ENCODE results near the gene ABCB11. TPM values are rescaled to one million over a fixed set of nuclear protein-coding genes. Genes with fewer than 3 reads are reported as not detected.

The ABCB11 gene
- total RNA-seq, 1 donor: not detected

- no peak overlapping the region for H2AFZ ChIP-seq (ENCODE audit: low read length)
- H3K27ac ChIP-seq (ENCODE audit: low read depth, low read length): no peak overlapping the region
- TF ChIP-seq CTCF (IDR thresholded peaks at IDR 0.05; ENCODE audit: extremely low read depth, low read depth, low read length): no peak
- H3K27me3 ChIP-seq (ENCODE audit: insufficient read depth, low read length): peaks cover 11% of the 10 kb centered on the region
- no peaks in the 10 kb centered on the region for H3K9me3 ChIP-seq (ENCODE audit: low read depth, low read length)
- no peak for DNase-seq (ENCODE audit: insufficient read length, low spot score, missing footprints)
- no peak overlapping the region for H3K4me2 ChIP-seq (ENCODE audit: insufficient read depth, low read length)
- H3K36me3 ChIP-seq (ENCODE audit: insufficient read depth, low read length): no peaks in the 10 kb centered on the region
- no peaks in the 10 kb centered on the region for H4K20me1 ChIP-seq (ENCODE audit: insufficient read depth, low read length)
- no peaks in the 10 kb centered on the region for H3K79me2 ChIP-seq (ENCODE audit: insufficient read depth, low read length)
- H3K4me1 ChIP-seq (ENCODE audit: insufficient read depth, low read length): no peaks in the 10 kb centered on the region
- H3K4me3 ChIP-seq (ENCODE audit: insufficient read depth, low read length): no peak overlapping the region
These were observed 102.1 kb downstream of the ABCB11 start for GRCh38 chr2:168929031-168929430.

GRCh38 chr2:168928113-168928831 is 102.9 kb downstream of the ABCB11 start:
- Histone ChIP-seq H2AFZ (ENCODE audit: low read length) (no peak overlapping the region), H3K9me3 (ENCODE audit: low read depth, low read length) (no peaks in the 10 kb centered on the region), H3K36me3 (ENCODE audit: insufficient read depth, low read length) (no peaks in the 10 kb centered on the region), H4K20me1 (ENCODE audit: insufficient read depth, low read length) (no peaks in the 10 kb centered on the region), H3K4me3 (ENCODE audit: insufficient read depth, low read length) (no peak overlapping the region), H3K27ac (ENCODE audit: low read depth, low read length) (no peak overlapping the region), H3K4me2 (ENCODE audit: insufficient read depth, low read length) (no peak overlapping the region), H3K27me3 (ENCODE audit: insufficient read depth, low read length) (peaks cover 11% of the 10 kb centered on the region), H3K4me1 (ENCODE audit: insufficient read depth, low read length) (no peaks in the 10 kb centered on the region), H3K79me2 (ENCODE audit: insufficient read depth, low read length) (no peaks in the 10 kb centered on the region)
- no peak for DNase-seq (ENCODE audit: insufficient read length, low spot score, missing footprints)
- TF ChIP-seq CTCF (IDR thresholded peaks at IDR 0.05; ENCODE audit: extremely low read depth, low read depth, low read length): no peak

GRCh38 chr2:168926621-168927386 is 104.3 kb downstream of the ABCB11 start:
- no peak for TF ChIP-seq CTCF (IDR thresholded peaks at IDR 0.05; ENCODE audit: extremely low read depth, low read depth, low read length)
- Histone ChIP-seq H3K27ac (ENCODE audit: low read depth, low read length) (no peak overlapping the region), H3K79me2 (ENCODE audit: insufficient read depth, low read length) (no peaks in the 10 kb centered on the region), H3K27me3 (ENCODE audit: insufficient read depth, low read length) (peaks cover 11% of the 10 kb centered on the region), H2AFZ (ENCODE audit: low read length) (no peak overlapping the region), H4K20me1 (ENCODE audit: insufficient read depth, low read length) (no peaks in the 10 kb centered on the region), H3K4me3 (ENCODE audit: insufficient read depth, low read length) (no peak overlapping the region), H3K4me2 (ENCODE audit: insufficient read depth, low read length) (no peak overlapping the region), H3K9me3 (ENCODE audit: low read depth, low read length) (no peaks in the 10 kb centered on the region), H3K36me3 (ENCODE audit: insufficient read depth, low read length) (no peaks in the 10 kb centered on the region), H3K4me1 (ENCODE audit: insufficient read depth, low read length) (no peaks in the 10 kb centered on the region)
- no peak for DNase-seq (ENCODE audit: insufficient read length, low spot score, missing footprints)

- H3K9me3 ChIP-seq (ENCODE audit: low read depth, low read length): no peaks in the 10 kb centered on the region
- H2AFZ ChIP-seq (ENCODE audit: low read length): no peak overlapping the region
- peaks cover 3% of the 10 kb centered on the region for H3K4me1 ChIP-seq (ENCODE audit: insufficient read depth, low read length)
- peaks cover 24% of the 10 kb centered on the region for H3K27me3 ChIP-seq (ENCODE audit: insufficient read depth, low read length)
- no peaks in the 10 kb centered on the region for H3K79me2 ChIP-seq (ENCODE audit: insufficient read depth, low read length)
- no peak overlapping the region for H3K4me3 ChIP-seq (ENCODE audit: insufficient read depth, low read length)
- peak; percentile 49 for DNase-seq (ENCODE audit: insufficient read length, low spot score, missing footprints)
- peak; percentile 57 for TF ChIP-seq CTCF (IDR thresholded peaks at IDR 0.05; ENCODE audit: extremely low read depth, low read depth, low read length)
- no peak overlapping the region for H3K27ac ChIP-seq (ENCODE audit: low read depth, low read length)
- H3K36me3 ChIP-seq (ENCODE audit: insufficient read depth, low read length): no peaks in the 10 kb centered on the region
- no peaks in the 10 kb centered on the region for H4K20me1 ChIP-seq (ENCODE audit: insufficient read depth, low read length)
- H3K4me2 ChIP-seq (ENCODE audit: insufficient read depth, low read length): no peak overlapping the region
These were observed 110.5 kb downstream of the ABCB11 start for GRCh38 chr2:168920504-168921157.
